ENCODE results near the gene PRAMEF12.
"Not testable (repeated sequence)": the region's sequence is repeated elsewhere in the genome, so short reads cannot be mapped to it uniquely, and the experiment has no call there.

Gene PRAMEF12

GRCh38 chr1:12773438-12773837 lies at the start of gene PRAMEF12:
Gene PRAMEF12 (plus strand): TSS chr1:12773738. CDS start chr1:12774868, 1,130 bp downstream.
- DNase-seq (ENCODE audit: low read depth in 2 of 2): no peak

DNA sequence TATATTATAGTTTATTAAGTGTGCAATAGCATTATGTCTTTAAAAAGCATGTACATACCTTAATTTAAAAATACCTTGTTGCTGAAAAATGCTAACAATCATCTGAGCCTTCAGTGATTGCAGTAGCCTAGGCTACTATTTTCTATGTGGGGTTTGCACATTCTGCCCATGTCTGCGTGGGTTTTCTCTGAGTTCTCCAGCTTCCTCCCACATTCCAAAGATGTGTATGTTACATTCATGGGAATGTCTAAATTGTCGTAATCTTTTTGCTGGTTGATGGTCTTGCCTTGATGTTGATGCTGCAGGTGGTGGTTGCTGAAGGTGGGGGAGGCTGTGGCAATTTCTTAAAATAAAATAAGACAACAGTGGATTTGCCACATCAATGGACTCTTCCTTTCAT lies 45.1 kb upstream of the PRAMEF12 start:
- no peak for DNase-seq (ENCODE audit: low read depth in 2 of 2)

DNA sequence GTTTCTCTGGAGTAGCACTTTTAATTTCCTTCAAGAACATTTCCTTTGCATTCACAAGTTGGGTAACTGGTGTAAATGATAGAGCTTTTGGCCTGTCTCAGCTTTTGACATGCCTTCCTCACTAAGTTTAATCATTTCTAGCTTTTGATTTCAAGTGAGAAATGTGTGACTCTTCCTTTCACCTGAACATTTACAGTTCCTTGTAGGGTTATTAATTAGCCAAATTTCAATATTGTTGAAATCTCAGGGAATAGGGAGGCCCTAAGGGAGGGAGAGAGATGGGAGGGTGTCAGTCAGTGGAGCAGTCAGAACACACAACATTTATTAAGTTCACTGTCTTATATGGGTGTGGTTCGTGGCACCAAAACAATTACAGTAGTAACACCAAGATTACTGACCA lies 43.4 kb upstream of the PRAMEF12 start:
- DNase-seq (ENCODE audit: low read depth in 2 of 2): no peak

- DNase-seq (ENCODE audit: low read depth in 2 of 2): not testable (repeated sequence)
Measured at GRCh38 chr1:12731084-12731483, 42.5 kb upstream of the PRAMEF12 start.

DNA sequence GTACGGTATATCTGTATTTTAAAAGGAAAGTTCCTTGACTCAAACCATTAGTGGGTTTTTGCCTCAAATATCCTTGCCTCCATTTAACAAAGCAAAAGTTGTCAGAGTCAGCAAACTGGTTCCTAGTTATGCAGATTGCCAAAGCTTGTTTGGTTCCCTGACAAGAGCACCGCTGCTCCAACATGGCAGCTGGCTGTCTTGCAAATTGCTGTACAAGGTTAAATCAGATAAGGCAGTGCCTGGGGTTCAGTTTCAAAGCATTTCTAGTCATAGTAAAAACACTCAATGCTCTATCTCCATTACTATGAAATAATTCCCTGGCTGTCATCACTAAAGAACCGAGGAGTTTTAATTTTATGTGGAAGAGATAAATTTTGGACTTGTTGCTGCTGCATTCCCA lies 38.9 kb upstream of the PRAMEF12 start:
- DNase-seq (ENCODE audit: low read depth in 2 of 2): no peak

DNA sequence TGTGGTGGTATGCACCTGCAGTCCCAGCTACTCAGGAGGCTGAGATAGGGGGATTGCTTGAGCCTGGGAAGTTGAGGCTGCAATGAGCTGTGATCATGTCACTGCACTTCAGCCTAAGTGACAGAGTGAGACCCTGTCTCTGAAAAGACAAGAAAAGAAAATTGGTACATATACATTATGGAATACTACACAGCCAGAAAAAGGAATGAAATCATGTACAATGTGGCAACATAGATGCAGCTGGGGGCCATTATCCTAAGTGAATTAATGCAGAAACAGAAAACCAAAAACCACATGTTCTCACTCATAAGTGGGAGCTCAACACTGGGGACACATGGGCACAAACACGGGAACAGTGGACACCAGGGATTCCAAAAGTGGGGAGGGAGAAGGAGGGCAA lies 34.6 kb upstream of the PRAMEF12 start:
- no peak for DNase-seq (ENCODE audit: low read depth in 2 of 2)

GRCh38 chr1:12739613-12740012 lies 33.9 kb upstream of the PRAMEF12 start:
- DNase-seq (ENCODE audit: low read depth in 2 of 2): no peak

- DNase-seq (ENCODE audit: low read depth in 2 of 2): no peak
Measured at GRCh38 chr1:12741946-12742345, 31.6 kb upstream of the PRAMEF12 start.

GRCh38 chr1:12745126-12745991 lies 28.2 kb upstream of the PRAMEF12 start:
- no peak for DNase-seq (ENCODE audit: low read depth in 2 of 2)

GRCh38 chr1:12745992-12746323 lies 27.6 kb upstream of the PRAMEF12 start, which contains the start of gene CFAP107:
Gene CFAP107 (plus strand): TSS chr1:12746200. CDS start chr1:12746431, 231 bp downstream.
- no peak for DNase-seq (ENCODE audit: low read depth in 2 of 2)

- DNase-seq (ENCODE audit: low read depth in 2 of 2): no peak
Measured at GRCh38 chr1:12748778-12749355, 24.7 kb upstream of the PRAMEF12 start.

GRCh38 chr1:12754738-12755137 lies 18.8 kb upstream of the PRAMEF12 start:
- DNase-seq (ENCODE audit: low read depth in 2 of 2): no peak

GRCh38 chr1:12756273-12756672 lies 17.3 kb upstream of the PRAMEF12 start:
- no peak for DNase-seq (ENCODE audit: low read depth in 2 of 2)

DNA sequence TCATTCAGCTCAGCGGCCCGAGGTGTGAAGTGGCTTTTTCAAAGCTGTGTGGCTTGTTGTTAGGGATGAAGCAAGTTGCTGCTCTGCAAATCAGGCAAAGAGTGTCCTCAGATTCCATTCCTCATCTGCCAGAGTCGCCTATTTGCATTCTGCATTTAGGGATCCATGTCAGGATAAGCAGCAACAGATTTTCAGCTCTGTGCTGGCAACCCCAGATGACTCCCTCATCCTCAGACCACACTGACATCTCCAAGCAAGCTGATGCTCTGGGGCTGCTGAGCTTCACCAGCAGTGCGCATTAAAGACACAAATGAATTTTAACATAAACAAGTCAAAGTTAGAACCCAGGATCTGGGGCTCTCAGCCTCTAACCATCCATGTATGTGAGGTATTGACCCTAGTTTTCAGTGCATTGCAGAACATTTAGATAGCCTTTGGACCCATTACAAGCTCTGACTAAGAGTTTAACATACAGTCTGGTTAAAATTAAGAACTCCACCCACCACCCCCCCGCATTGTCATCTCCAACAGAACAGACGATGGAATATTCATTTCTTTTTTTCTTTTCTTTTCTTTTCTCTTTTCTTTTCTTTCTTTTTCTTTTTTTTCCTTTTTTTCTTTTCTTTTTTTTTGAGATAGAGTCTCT lies 16.6 kb upstream of the PRAMEF12 start:
- no peak for DNase-seq (ENCODE audit: low read depth in 2 of 2)

DNA sequence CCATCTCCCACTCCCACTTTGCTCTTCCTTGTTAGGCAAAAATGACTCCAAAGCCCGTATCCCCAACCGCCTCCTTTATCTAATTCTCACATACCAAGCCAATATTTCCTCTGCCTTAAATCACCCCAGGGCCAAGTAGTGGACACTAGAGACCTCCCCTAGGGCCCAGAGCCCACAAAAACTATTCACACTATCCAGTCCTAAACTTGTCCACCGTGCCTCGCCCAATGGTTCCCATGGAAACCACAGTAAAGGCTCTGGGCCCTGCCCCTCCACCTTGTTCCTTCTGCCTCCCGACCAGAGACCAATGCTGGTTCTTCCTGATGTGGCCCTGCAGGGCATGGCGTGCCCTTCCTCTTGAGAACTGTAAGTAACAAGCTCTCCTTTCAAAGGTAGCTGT lies 15.7 kb upstream of the PRAMEF12 start:
- DNase-seq (ENCODE audit: low read depth in 2 of 2): no peak

- no peak for DNase-seq (ENCODE audit: low read depth in 2 of 2)
Measured at GRCh38 chr1:12760256-12760795, 13.2 kb upstream of the PRAMEF12 start.

GRCh38 chr1:12761781-12762180 lies 11.8 kb upstream of the PRAMEF12 start:
- DNase-seq (ENCODE audit: low read depth in 2 of 2): no peak

- no peak for DNase-seq (ENCODE audit: low read depth in 2 of 2)
Measured at GRCh38 chr1:12762766-12763165, 10.8 kb upstream of the PRAMEF12 start.

DNA sequence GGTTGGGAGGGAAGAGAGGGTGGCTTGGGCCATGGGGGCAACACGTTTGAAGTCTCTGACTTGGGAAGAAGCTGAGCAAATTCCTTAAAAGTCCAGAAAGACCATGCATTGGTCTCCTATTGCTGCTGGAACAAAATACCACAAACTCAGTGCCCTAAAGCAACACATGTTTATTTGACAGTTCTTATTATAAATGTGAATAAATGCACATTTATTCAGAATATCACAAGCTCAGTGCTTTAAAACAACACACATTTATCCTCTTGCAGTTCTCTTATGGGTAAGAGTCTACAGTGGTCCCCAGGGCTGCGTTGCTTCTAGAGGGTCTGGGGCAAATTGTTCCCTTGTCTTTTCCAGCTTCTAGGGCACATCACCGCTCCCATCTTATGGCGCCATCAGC lies 10.1 kb upstream of the PRAMEF12 start:
- DNase-seq (ENCODE audit: low read depth in 2 of 2): no peak

GRCh38 chr1:12764016-12764415 lies 9.5 kb upstream of the PRAMEF12 start:
- DNase-seq (ENCODE audit: low read depth in 2 of 2): no peak

GRCh38 chr1:12769031-12769430 lies 4.5 kb upstream of the PRAMEF12 start:
- DNase-seq (ENCODE audit: low read depth in 2 of 2): no peak

DNA sequence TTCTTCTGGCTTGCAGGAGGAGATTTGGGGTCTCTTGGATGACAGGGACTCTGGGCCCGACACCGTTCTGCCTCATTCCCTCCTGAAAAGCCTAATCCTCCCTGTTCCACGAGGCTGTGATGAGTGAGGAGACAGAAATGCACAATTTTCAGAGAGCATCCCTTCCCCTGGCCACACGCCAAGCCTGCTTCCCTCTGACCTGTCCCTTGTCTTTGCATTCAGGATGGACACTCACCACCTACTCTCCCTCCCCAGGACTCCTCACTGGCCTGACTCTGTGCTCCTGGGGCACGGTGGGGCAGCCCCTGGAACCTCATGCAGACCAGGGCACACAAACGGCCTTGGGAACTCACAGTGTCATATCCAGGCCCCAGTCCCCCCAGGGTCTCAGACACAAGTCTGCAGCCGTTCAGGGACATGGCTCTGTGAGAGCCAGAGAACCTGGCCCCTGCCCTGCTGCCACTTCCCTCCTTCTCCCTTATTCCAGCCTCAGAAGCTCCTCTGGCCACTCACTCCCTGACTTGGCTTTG lies 3.5 kb upstream of the PRAMEF12 start:
- no peak for DNase-seq (ENCODE audit: low read depth in 2 of 2)
